K562 (cell line): ENCODE data around the gene PDCD5.

Source experiments
- CTCF ChIP-seq, 3 experiments: IDR thresholded peaks in 2 of 3; conservative IDR thresholded peaks in 1 of 3; 2 replicates each; pipeline ENCODE4 v1.5.1; 2011 to 2012; ENCODE audit warnings: low read length in 3 of 3, mild to moderate bottlenecking in 3 of 3, control low read depth in 2 of 3, improper control_type of control experiment in 1 of 3, inconsistent platforms in 1 of 3, low read depth in 1 of 3, mixed read lengths in 1 of 3, moderate library complexity in 1 of 3; ENCODE audit not compliant: insufficient read depth in 2 of 3
- EZH2 ChIP-seq: IDR thresholded peaks from 2 replicates; pipeline ENCODE4 v1.6.1; 2012; ENCODE audit warnings: low read depth, mild to moderate bottlenecking, inconsistent platforms, low read length, borderline replicate concordance
- MED1 ChIP-seq: sonication (generic); formaldehyde crosslinking; IDR thresholded peaks from 2 replicates; pipeline ENCODE4 v1.8.1; 2023; ENCODE audit warnings: missing genetic modification reagents, borderline replicate concordance
- POLR2G ChIP-seq: fragments of 200-400 bp; formaldehyde crosslinking; IDR thresholded peaks from 2 replicates; pipeline ENCODE4 v1.6.1; 2017; ENCODE audit warnings: low read depth, mild to moderate bottlenecking, antibody characterized with exemption, low read length, moderate library complexity
- UBTF ChIP-seq, 2 experiments: IDR thresholded peaks; 2 replicates each; pipeline ENCODE4 v1.6.1; 2012; ENCODE audit warnings: improper control_type of control experiment in 2 of 2, low read depth in 2 of 2, low read length in 2 of 2, borderline replicate concordance in 1 of 2

GRCh38 chr19:32539240-32539916 lies 41.6 kb upstream of the PDCD5 start:
- TF ChIP-seq UBTF (IDR thresholded peaks at IDR 0.05; ENCODE audit: borderline replicate concordance in 1 of 2, low read depth in 2 of 2, low read length in 2 of 2) = no peak
- TF ChIP-seq CTCF (IDR thresholded peaks at IDR 0.05 in 2 of 3, conservative IDR thresholded peaks at IDR 0.05 in 1 of 3; ENCODE audit: insufficient read depth in 2 of 3, low read depth in 1 of 3, low read length in 3 of 3) = no peak
- TF ChIP-seq EZH2 = no peak
- no peak for TF ChIP-seq POLR2G
- no peak for TF ChIP-seq MED1 (CRISPR knock-in tag)
